ENCODE measurements around the gene EPGN. TPM values are rescaled to one million over a fixed set of nuclear protein-coding genes. Genes with fewer than 3 reads are reported as not detected.

Gene EPGN, protein sequence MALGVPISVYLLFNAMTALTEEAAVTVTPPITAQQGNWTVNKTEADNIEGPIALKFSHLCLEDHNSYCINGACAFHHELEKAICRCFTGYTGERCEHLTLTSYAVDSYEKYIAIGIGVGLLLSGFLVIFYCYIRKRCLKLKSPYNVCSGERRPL
- 6.9 TPM for total RNA-seq

DNA sequence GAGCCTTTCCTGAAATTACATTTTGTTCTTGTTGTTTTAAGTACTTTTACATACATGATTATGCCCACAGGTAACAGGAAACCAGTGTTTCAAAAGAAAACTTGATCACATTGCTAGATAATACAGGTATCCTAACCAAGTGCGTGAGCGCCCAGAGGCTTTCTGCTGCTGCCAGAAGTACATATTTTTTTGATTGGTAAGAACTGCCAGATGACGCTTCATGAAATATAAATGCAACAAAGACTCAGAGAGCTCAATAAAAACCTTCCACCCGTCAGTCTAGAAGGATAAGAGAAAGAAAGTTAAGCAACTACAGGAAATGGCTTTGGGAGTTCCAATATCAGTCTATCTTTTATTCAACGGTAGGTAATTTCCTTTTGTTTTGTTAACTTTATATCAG, at the start of gene EPGN:
TSS of gene EPGN (plus strand) at position 256 of the 400 bp plus-strand sequence. CDS start at position 320, 64 bp downstream.
- Histone ChIP-seq H3K4me3 (peak within 1 kb of the TSS in 1 of 2 donors; percentile 18), H3K27ac (no peak within 1 kb of the TSS), H3K9me3 (no peaks in the 10 kb centered on the region), H3K4me1 (no peaks in the 10 kb centered on the region), H3K36me3 (no peaks in the 10 kb centered on the region), H3K27me3 (no peaks in the 10 kb centered on the region)
- no peak for TF ChIP-seq POLR2A (IDR thresholded peaks at IDR 0.05)
- peak in 1 of 2 donors; percentile 37 for TF ChIP-seq POLR2AphosphoS5 (IDR thresholded peaks at IDR 0.05; ENCODE audit: insufficient read depth in 1 of 2, low read depth in 1 of 2)
- TF ChIP-seq, protein P1, sequence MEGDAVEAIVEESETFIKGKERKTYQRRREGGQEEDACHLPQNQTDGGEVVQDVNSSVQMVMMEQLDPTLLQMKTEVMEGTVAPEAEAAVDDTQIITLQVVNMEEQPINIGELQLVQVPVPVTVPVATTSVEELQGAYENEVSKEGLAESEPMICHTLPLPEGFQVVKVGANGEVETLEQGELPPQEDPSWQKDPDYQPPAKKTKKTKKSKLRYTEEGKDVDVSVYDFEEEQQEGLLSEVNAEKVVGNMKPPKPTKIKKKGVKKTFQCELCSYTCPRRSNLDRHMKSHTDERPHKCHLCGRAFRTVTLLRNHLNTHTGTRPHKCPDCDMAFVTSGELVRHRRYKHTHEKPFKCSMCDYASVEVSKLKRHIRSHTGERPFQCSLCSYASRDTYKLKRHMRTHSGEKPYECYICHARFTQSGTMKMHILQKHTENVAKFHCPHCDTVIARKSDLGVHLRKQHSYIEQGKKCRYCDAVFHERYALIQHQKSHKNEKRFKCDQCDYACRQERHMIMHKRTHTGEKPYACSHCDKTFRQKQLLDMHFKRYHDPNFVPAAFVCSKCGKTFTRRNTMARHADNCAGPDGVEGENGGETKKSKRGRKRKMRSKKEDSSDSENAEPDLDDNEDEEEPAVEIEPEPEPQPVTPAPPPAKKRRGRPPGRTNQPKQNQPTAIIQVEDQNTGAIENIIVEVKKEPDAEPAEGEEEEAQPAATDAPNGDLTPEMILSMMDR (IDR thresholded peaks at IDR 0.05) = no peak
- intact Hi-C loops (cut with DNase I) = loop anchor here (10.0 kb wide), 1 partner anchor 113 kb away; no protein-coding TSS in a partner anchor
- DNase-seq (ENCODE audit: extremely low spot score in 2 of 2) = no peak

DNA sequence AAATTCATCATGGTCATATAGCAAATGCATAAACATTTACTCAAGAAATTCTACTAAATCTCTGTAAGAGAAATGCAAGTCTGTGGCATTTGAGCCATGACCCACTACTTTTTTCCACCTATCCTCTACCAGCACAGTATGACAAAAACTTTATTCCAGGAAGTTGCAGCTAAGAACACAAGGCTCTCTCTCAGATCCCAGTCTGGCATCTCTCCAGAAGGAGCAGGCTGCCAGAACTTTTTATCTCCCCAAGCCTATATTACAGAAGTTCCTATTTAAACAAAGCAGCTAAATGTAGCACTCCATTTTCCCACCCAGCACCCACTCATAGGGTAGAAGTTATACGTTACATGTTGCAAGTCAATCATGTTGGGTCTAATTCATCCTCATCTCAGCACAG, 49.3 kb upstream of the EPGN start:
- intact Hi-C loops (cut with DNase I) = loop anchor here (10.0 kb wide), 1 partner anchor 184 kb away; no protein-coding TSS in a partner anchor
- no peak for DNase-seq (ENCODE audit: extremely low spot score in 2 of 2)
- no peaks in the 10 kb centered on the region for H3K9me3 ChIP-seq
- H3K4me3 ChIP-seq = no peak overlapping the region
- no peaks in the 10 kb centered on the region for H3K36me3 ChIP-seq
- H3K27me3 ChIP-seq = no peaks in the 10 kb centered on the region
- TF ChIP-seq, protein P1 (IDR thresholded peaks at IDR 0.05) = no peak
- TF ChIP-seq POLR2AphosphoS5 (IDR thresholded peaks at IDR 0.05; ENCODE audit: insufficient read depth in 1 of 2, low read depth in 1 of 2) (no peak), POLR2A (IDR thresholded peaks at IDR 0.05) (no peak)
- H3K4me1 ChIP-seq = no peaks in the 10 kb centered on the region
- H3K27ac ChIP-seq = no peak overlapping the region

DNA sequence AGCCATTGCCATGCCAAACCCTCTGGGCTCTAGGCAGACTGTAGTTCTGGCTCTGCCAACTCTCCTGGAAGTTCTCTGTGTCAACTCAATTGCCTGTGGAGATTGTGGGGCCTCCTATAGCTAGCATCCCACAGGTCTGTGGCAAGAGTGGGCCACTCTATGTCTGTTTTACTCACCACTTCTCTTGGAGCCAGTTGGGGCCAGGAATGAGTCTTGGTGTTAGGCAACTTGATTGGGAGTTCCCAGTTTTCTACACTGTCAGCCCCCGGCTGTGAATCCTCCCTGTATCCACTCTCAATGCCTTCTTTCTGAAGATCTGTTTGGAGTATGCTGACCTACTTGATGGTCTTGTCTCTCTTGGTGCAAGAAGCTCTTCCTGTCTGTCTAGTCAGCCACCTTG, 48.2 kb upstream of the EPGN start:
- Histone ChIP-seq H3K4me1 (no peaks in the 10 kb centered on the region), H3K9me3 (no peaks in the 10 kb centered on the region), H3K4me3 (no peak overlapping the region), H3K27ac (no peak overlapping the region), H3K27me3 (no peaks in the 10 kb centered on the region), H3K36me3 (no peaks in the 10 kb centered on the region)
- DNase-seq (ENCODE audit: extremely low spot score in 2 of 2) = no peak
- TF ChIP-seq POLR2A (IDR thresholded peaks at IDR 0.05) = no peak
- intact Hi-C loops (cut with DNase I) = no loop called here

DNA sequence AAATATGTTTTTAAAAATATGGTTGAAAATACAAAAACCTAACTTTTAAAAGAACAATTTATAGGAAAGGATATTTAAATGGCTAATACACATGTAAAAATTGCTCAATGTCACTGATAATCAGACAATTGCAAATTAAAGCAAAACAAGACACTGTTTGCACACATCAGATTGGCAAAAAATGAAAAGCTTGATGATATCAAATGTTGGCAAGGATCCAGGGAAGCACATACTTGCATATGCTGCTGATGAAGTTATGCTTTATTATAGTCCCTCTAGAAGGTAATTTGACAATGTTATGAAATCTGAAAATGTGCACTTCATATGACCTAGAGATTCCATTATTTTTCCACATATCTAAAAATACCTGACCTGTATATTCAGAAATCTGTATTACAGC, 45.7 kb upstream of the EPGN start:
- Histone ChIP-seq H3K9me3 (no peaks in the 10 kb centered on the region), H3K4me3 (no peak overlapping the region)
- TF ChIP-seq POLR2AphosphoS5 (IDR thresholded peaks at IDR 0.05; ENCODE audit: insufficient read depth in 1 of 2, low read depth in 1 of 2) (no peak), POLR2A (IDR thresholded peaks at IDR 0.05) (no peak)
- TF ChIP-seq, protein P1 (IDR thresholded peaks at IDR 0.05) = no peak

DNA sequence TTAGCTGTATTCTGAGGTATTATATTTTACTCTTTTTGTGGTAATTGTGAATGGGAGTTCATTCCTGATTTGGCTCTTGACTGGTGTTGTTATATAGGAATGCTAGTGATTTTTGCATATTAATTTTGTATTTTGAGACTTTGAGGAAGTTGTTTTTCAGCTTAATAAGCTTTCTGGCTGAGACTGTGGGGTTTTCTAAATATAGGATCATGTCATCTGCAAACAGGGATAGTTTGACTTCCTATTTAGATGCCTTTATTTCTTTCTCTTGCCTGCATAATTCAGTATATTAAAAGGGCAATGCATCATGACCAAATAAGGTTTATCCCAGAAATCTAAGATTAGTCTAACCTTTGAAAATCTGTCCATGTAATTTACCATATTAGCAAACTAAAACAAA, 44.7 kb upstream of the EPGN start:
- Histone ChIP-seq H3K4me1 (peaks cover 5% of the 10 kb centered on the region), H3K27me3 (no peaks in the 10 kb centered on the region), H3K4me3 (no peak overlapping the region), H3K9me3 (no peaks in the 10 kb centered on the region), H3K36me3 (no peaks in the 10 kb centered on the region), H3K27ac (no peak overlapping the region)
- intact Hi-C loops (cut with DNase I) = no loop called here
- DNase-seq (ENCODE audit: extremely low spot score in 2 of 2) = no peak
- no peak for TF ChIP-seq POLR2A (IDR thresholded peaks at IDR 0.05)

More for the DNA sequence above, 45.7 kb upstream of the EPGN start:
- no peak for DNase-seq (ENCODE audit: extremely low spot score in 2 of 2)
- Histone ChIP-seq H3K4me1 (no peaks in the 10 kb centered on the region), H3K36me3 (no peaks in the 10 kb centered on the region), H3K27ac (no peak overlapping the region), H3K27me3 (no peaks in the 10 kb centered on the region)
- intact Hi-C loops (cut with DNase I) = no loop called here

DNA sequence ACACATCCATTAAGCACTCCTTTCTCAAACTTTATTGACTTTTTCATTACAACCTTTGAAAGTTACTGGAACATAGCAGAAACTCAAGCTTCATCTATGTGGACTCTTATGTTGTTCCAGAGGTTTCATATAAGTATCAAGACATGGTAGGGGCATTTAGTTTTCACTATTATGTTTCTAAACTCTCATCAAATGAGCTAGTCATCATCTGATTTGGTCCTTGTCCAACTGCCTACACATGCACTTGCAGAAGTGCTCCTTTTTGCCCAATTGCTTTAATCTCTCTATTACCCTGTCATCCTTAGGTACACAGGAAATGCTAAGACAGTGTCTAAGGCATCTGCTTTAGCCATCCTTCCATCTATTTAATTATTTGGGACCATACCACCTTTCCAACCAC, 42.2 kb upstream of the EPGN start:
- H3K27me3 ChIP-seq = no peaks in the 10 kb centered on the region
- H3K4me3 ChIP-seq = no peak overlapping the region
- no peak for DNase-seq (ENCODE audit: extremely low spot score in 2 of 2)
- H3K9me3 ChIP-seq = no peaks in the 10 kb centered on the region
- intact Hi-C loops (cut with DNase I) = no loop called here
- H3K27ac ChIP-seq = no peak overlapping the region
- H3K4me1 ChIP-seq = peaks cover 5% of the 10 kb centered on the region
- TF ChIP-seq POLR2A (IDR thresholded peaks at IDR 0.05) (no peak), POLR2AphosphoS5 (IDR thresholded peaks at IDR 0.05; ENCODE audit: insufficient read depth in 1 of 2, low read depth in 1 of 2) (no peak)
- TF ChIP-seq, protein P1 (IDR thresholded peaks at IDR 0.05) = no peak
- no peaks in the 10 kb centered on the region for H3K36me3 ChIP-seq

Data from vagina (tissue), 2 donors.